NCI-H524 treated with DMSO at 0.1 percent for 48 hours (cell line): ENCODE measurements around the gene COP1.
"Not testable (repeated sequence)": the region's sequence is repeated elsewhere in the genome, so short reads cannot be mapped to it uniquely, and the experiment has no call there.

Experiments
- DNase-seq: peaks from one replicate; lab custom pipeline; 2025; lab: John Stamatoyannopoulos, UW

COP1 gene

GRCh38 chr1:176033881-176034280, 173.2 kb downstream of the COP1 start:
- no peak for DNase-seq

DNA sequence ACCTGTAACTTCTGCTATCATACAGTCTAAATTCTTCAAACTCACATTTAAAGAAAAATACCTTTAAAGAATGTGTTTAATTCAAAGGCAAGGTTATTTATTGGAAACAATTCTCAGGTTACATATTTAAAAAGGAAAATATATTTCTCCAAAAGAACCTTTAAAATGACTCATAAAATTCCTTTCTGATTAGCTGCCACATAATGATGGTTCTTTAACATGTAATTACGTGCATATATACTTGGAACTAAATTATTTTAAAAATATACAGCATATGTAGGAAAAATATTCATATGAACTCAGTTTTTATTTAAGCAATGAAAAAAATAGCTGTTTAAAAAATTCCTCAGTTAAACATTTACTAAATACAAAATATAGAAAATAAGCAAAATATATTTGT, 173.6 kb downstream of the COP1 start:
- DNase-seq, result no peak

- no peak for DNase-seq
Measured at GRCh38 chr1:176032040-176032645, 174.9 kb downstream of the COP1 start.

DNA sequence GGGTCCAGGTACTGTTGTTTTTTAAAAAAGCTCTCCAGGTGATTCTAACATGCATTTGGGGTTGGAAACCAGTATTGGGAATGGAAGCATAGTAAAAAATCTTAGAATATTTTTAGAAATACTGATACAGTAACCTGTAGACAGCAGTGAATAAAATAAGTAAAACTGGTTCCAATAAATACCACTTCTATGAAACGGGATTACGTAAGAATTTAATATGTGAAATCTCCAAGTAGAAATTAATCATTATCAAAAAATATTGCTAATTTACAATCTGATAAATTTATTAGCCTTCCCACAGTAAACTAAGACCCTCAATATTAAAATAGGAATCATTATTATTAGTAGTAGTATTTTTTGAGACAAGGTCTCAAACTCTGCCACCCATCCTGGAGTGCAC, 177.5 kb downstream of the COP1 start:
- DNase-seq, result no peak

- no peak for DNase-seq
Measured at GRCh38 chr1:176029155-176029554, 177.9 kb downstream of the COP1 start.

DNA sequence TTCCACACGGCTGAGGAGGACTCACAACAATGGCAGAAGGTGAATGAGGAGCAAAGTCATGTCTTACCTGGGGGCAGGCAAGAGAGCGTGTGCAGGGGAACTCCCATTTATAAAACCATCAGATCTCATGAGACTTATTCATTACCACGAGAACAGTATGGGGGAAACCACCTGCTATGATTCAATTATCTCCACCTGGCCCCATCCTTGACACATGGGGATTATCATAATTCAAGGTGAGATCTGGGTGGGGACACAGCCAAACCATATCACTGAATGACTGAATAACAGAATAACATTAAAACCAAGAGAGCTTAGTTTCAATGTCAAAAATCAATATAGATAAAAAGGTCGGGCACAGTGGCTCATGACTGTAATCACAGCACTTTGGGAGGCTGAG, 179.2 kb downstream of the COP1 start:
- not testable (repeated sequence) for DNase-seq

DNA sequence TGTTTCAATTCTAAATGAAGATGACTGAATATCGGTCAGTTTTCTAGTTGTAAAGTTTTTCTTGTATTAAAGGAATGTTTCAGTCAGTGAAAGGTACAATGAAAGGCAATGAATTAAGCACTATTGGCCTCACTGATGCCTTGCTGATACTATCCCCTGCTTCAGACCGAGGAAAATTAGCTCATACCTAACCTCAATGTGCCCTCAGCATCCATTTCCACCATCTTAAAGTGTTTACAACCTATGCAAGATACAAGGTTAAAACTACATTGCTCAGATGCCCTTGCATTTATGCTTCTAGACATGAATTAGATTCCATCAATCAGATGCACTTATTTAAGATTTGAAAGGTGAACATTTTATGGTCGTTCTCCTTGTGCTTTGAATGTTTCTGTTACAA, 184.5 kb downstream of the COP1 start:
- no peak for DNase-seq

GRCh38 chr1:176017722-176018121, 189.4 kb downstream of the COP1 start:
- no peak for DNase-seq

DNA sequence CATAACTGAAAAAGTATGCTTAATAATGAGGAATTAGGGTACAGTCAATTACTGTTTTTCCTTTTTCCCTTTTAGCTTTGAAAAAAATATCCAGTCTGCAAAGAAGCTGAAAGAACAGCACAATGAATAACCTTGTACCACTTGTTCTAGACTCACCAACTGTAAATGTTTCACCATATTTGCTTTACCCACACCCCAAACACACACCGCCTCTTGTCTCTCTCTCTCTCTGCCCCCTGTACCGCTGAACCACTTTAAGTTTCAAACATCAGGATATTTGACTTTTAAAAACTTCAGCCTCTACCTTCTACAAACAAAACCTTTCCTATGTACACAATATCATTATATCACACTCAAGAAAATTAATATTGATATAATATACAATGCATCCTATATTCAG, 197.1 kb downstream of the COP1 start:
- DNase-seq, result no peak

GRCh38 chr1:176007756-176008389, 199.2 kb downstream of the COP1 start:
- DNase-seq, result not testable (repeated sequence)

DNA sequence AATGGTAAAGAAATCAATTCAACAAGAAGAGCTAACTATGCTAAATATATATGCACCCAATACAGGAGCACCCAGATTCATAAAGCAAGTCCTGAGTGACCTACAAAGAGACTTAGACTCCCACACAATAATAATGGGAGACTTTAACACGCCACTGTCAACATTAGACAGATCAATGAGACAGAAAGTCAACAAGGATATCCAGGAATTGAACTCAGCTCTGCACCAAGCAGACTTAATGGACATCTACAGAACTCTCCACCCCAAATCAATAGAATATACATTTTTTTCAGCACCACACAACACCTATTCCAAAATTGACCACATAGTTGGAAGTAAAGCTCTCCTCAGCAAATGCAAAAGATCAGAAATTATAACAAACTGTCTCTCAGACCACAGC, 212.4 kb downstream of the COP1 start:
- DNase-seq, result not testable (repeated sequence)

- not testable (repeated sequence) for DNase-seq
Measured at GRCh38 chr1:175992825-175993224, 214.3 kb downstream of the COP1 start.

DNA sequence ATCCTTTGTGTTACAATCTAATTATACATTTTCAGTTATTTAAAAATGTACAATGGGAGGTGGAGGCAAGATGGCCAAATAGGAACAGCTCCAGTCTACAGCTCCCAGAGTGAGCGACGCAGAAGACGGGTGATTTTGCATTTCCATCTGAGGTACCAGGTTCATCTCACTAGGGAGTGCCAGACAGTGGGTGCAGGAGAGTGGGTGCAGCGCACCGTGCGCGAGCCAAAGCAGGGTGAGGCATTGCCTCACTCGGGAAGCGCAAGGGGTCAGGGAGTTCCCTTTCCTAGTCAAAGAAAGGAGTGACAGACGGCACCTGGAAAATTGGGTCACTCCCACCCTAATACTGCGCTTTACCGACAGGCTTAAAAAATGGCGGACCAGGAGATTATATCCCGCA, 214.9 kb downstream of the COP1 start:
- not testable (repeated sequence) for DNase-seq

DNA sequence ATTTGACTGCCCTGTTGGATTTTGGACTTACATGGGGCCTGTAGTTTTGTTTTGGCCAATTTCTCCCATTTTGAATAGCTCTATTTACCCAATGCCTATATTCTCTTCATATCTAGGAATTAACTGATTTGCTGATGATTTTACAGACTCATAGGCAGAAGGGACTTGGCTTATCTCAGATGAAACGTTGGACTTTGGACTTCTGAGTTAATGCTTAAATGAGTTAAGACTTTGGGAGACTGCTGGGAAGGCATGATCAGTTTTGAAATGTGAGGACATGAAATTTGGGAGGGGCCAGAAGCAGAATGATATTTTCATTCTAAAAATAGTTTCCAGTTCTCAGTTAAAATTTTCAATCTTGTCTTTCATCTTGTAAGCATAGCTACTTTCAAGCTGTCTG, 222.3 kb downstream of the COP1 start:
- DNase-seq, result no peak

DNA sequence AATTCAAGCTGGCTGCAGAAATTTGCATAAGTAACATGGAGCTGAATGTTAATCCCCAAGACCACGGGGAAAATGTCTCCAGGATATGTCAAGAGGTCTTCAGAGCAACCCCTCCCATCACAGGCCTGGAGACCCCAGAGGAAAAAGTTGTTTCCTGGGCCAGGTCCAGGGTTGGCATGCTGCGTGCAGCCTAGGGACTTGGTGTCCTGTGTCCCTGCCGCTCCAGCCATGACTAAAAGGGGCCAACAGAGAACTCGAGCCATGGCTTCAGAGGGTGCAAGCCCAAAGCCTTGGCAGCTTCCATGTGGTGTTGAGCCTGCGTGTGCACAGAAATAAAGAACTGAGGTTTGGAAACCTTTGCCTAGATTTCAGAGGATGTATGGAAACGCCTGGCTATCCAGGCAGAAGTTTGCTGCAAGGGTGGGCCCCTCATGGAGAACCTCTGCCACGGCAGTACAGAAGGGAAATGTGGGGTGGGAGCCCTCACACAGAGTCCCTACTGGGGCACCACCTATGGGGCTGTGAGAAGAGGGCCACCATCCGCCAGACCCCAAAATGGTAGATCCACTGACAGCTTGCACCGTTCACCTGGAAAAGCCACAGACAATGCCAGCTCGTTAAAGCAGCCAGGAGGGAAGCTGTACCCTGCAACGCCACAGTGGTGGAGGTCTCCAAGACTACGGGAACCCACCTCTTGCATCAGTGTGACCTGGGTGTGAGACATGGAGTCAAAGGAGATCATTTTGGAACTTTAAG, 222.9 kb downstream of the COP1 start:
- DNase-seq, result no peak

DNA sequence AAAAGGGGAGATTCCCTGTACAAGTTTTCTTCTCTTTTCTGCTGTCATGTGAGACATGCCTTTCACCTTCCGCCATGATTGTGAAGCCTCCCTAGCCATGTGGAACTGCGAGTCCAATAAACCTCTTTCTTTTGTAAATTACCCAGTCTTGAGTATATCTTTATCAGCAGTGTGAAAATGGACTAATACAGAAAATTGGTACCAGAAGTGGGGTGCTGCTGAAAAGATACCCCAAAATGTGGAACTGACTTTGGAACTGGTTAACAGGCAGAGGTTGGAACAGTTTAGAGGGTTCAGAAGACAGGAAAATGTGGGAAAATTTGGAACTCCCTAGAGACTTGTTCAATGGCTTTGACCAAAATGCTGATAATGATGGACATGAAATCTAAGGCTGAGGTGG, 223.7 kb downstream of the COP1 start:
- DNase-seq, result not testable (repeated sequence)

GRCh38 chr1:175981128-175981527, 226.0 kb downstream of the COP1 start:
- DNase-seq, result no peak

GRCh38 chr1:175978926-175979325, 228.2 kb downstream of the COP1 start:
- no peak for DNase-seq

DNA sequence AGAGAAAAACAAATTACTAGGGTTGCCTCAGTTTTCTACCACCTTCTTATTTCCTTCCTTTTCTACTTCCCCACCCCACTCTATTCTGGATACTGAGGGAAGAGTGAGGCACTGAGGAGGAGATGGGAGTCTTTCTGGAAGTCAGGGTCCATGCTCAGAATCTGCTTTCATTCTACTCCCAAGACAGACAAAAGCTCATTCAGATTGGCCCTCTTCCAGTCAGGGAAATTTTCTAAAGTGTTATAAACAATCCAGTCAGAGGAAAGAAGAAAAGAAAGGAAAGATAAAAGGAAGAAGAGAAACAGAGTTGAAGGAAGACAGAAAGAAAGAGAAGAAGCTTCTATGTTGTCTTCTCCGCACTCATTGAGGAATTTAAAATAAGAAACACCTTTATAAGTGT, 228.6 kb downstream of the COP1 start:
- DNase-seq, result no peak

DNA sequence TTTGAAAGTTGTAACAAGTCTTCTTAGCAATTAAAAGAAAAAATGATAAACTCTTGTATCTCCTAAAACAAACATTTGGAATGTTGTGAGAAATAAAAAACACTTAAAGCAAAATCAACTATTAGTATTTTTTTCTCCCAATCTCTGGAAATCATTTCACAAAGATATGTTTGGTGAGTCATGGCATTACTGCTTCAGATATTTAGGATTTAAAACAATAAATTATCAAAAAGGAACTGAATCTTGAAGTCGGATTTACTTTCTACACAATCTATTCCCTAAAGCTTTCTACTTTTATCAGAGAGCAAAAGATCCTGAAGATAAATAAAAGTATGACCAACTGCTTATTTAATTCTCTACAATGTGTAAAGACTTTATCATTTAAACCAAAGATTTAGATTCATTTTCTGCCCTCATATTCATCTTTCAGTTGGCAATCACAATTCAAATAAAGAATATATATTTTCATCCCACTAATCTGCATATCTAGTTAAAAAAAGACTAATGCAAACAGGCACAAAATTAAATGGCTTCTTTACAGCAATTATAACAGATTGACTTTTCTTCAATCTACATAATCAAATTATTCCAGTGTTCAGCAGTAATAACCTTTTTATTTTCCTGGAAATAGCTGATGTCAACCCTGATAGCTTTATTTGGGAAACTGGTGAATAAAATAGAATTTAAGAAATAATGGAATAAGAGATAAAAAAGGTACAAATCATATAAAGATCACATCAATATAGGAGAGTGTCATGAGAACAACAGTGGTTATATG, 230.0 kb downstream of the COP1 start:
- no peak for DNase-seq

GRCh38 chr1:175969231-175969630, 237.9 kb downstream of the COP1 start:
- DNase-seq, result no peak

GRCh38 chr1:175968486-175969172, 238.5 kb downstream of the COP1 start:
- no peak for DNase-seq
